Measurements from ENCODE around the gene UTS2B.

UTS2B gene

GRCh38 chr3:191329654-191330529 lies at the start of gene UTS2B:
TSS of gene UTS2B (minus strand) at chr3:191330526. CDS start at chr3:191282189, 48,337 bp downstream.
- no peak for DNase-seq

- DNase-seq = no peak
These were observed 49.7 kb upstream of the UTS2B start for GRCh38 chr3:191380001-191380400.

GRCh38 chr3:191379446-191379845 lies 49.1 kb upstream of the UTS2B start:
- no peak for DNase-seq

GRCh38 chr3:191378142-191378812 lies 48.0 kb upstream of the UTS2B start:
- DNase-seq = no peak

GRCh38 chr3:191376516-191377141 lies 46.3 kb upstream of the UTS2B start:
- no peak for DNase-seq

GRCh38 chr3:191373327-191373726 lies 43.0 kb upstream of the UTS2B start:
- no peak for DNase-seq

GRCh38 chr3:191372122-191372521 lies 41.8 kb upstream of the UTS2B start:
- no peak for DNase-seq

- no peak for DNase-seq
These were observed 39.3 kb upstream of the UTS2B start for GRCh38 chr3:191369616-191370010.

GRCh38 chr3:191368755-191369615 lies 38.7 kb upstream of the UTS2B start:
- DNase-seq = no peak

GRCh38 chr3:191366675-191367074 lies 36.3 kb upstream of the UTS2B start:
- no peak for DNase-seq

- DNase-seq = no peak
These were observed 32.9 kb upstream of the UTS2B start for GRCh38 chr3:191363221-191363620.

- DNase-seq = no peak
These were observed 32.3 kb upstream of the UTS2B start for GRCh38 chr3:191362524-191363090.

GRCh38 chr3:191362037-191362436 lies 31.7 kb upstream of the UTS2B start:
- no peak for DNase-seq

- DNase-seq = no peak
These were observed 31.1 kb upstream of the UTS2B start for GRCh38 chr3:191361456-191361855.

- no peak for DNase-seq
These were observed 30.3 kb upstream of the UTS2B start for GRCh38 chr3:191360620-191361019.

- no peak for DNase-seq
These were observed 28.6 kb upstream of the UTS2B start for GRCh38 chr3:191358929-191359328.

GRCh38 chr3:191357909-191358308 lies 27.6 kb upstream of the UTS2B start:
- no peak for DNase-seq

GRCh38 chr3:191356631-191357439 lies 26.5 kb upstream of the UTS2B start:
- DNase-seq = no peak

GRCh38 chr3:191355406-191355805 lies 25.1 kb upstream of the UTS2B start:
- DNase-seq = no peak

- DNase-seq = no peak
These were observed 22.9 kb upstream of the UTS2B start for GRCh38 chr3:191353022-191353777.

- no peak for DNase-seq
These were observed 21.7 kb upstream of the UTS2B start for GRCh38 chr3:191352014-191352413.

All from NCI-H524 treated with DMSO at 0.1 percent for 48 hours (cell line).